Epithelial cell of proximal tubule (primary cell): ENCODE measurements around the gene KRT15. TPM values are rescaled to one million over a fixed set of nuclear protein-coding genes. Genes with fewer than 3 reads are reported as not detected.
A peak's percentile ranks its signal among the peaks of the same experiment; 100 is the strongest.

Source experiments
- DNase-seq: peaks from one replicate; pipeline ENCODE4 v3.0.0-alpha.2; 2011; ENCODE audit warnings: low read depth
- H3K4me3 ChIP-seq: 2 replicates; pipeline ENCODE4 v1.5.1; 2011; ENCODE audit warnings: low read depth, mild to moderate bottlenecking, low read length
- CTCF ChIP-seq: conservative IDR thresholded peaks from 2 replicates; pipeline ENCODE4 v1.5.1; 2012; ENCODE audit warnings: low read depth, mild to moderate bottlenecking, low read length
- total RNA-seq: library from RNA; depleted of rRNA; stranded (reverse); fragments of >200 nt; gene quantifications from 2 replicates; pipeline ENCODE4 v1.2.3, GENCODE V29; 2015

KRT15 gene
- total RNA-seq, 1 donor from 2014 or later = 4.6 TPM

- H3K4me3 ChIP-seq = no peak overlapping the region
- DNase-seq = no peak
- TF ChIP-seq CTCF = no peak
Observed at GRCh38 chr17:41532947-41533570, 14.4 kb upstream of the KRT15 start.

GRCh38 chr17:41531993-41532392 is 13.3 kb upstream of the KRT15 start:
- TF ChIP-seq CTCF = no peak
- H3K4me3 ChIP-seq = no peak overlapping the region
- no peak for DNase-seq

- peak; percentile 77 for DNase-seq
- H3K4me3 ChIP-seq = no peak overlapping the region
- TF ChIP-seq CTCF = no peak
Observed at GRCh38 chr17:41530062-41531048, 11.7 kb upstream of the KRT15 start.

- no peak overlapping the region for H3K4me3 ChIP-seq
- no peak for DNase-seq
- TF ChIP-seq CTCF = no peak
Observed at GRCh38 chr17:41529491-41529915, 10.8 kb upstream of the KRT15 start.

GRCh38 chr17:41528959-41529353 is 10.3 kb upstream of the KRT15 start:
- no peak for DNase-seq
- no peak for TF ChIP-seq CTCF
- H3K4me3 ChIP-seq = no peak overlapping the region

- no peak for DNase-seq
- H3K4me3 ChIP-seq = peak overlapping the region; percentile 85
- no peak for TF ChIP-seq CTCF
Observed at GRCh38 chr17:41527063-41528023, 8.7 kb upstream of the KRT15 start.
